ENCODE results near the gene GP9.
"Not testable (repeated sequence)": the region's sequence is repeated elsewhere in the genome, so short reads cannot be mapped to it uniquely, and the experiment has no call there.

The GP9 gene

DNA sequence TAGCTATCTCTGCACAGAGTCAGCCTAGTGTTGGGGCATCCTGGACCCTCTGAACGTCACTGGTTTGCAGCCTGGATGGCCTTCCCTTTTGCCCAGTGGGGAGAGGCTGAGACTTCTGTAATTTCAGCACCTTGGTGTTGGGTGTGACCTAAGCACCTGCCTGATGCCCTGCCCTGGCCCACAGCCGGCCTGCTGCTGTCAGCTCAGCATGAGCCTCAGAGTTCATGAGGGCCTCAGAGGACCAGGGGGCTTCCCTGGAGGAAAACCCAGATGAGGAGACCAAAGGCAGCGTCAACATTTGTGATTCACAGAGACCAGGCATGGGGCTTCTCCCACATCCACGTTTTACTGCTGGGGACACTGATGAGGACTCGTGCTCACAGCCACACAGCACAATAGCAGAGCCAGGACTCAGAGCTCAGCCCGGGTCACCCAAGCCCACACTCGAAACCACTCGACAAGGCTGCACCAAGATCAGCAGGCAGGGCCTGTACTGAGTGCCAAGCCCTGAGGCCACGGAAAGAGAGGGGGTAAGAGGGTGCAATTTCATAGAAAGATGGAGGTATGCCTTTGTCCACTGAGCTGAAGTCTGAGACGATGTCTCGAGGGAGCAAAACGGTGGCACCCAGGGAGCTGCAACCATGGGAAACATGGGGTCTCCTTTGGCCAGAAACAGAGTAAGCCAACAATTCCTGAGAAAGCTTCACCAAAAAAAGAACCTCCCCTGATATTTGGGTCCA is 9.9 kb upstream of the GP9 start:
- DNase-seq (ENCODE audit: low read depth): no peak

- DNase-seq (ENCODE audit: low read depth): no peak
Measured at GRCh38 chr3:129051871-129052340, 8.7 kb upstream of the GP9 start.

DNA sequence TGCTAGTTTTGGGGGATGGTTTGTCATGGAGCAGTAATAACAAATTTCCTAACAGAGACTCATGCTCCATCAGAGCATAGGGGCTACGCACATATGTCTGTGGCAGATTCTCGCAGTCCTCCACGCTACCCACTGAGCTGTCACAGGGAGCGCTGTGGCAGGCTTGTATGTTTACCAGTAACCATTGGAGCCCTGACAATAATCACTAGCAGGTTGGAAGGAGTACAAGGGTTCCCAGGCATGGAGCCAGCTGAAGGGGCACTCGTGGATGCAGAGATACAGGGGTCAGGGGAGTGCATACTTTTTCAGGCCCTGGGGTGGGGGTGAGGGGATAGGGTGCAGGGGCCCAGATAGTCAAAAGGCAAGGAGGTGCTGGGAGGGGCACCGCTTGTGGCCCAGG is 7.9 kb upstream of the GP9 start:
- no peak for DNase-seq (ENCODE audit: low read depth)

GRCh38 chr3:129054605-129055104 is 5.9 kb upstream of the GP9 start:
- no peak for DNase-seq (ENCODE audit: low read depth)

DNA sequence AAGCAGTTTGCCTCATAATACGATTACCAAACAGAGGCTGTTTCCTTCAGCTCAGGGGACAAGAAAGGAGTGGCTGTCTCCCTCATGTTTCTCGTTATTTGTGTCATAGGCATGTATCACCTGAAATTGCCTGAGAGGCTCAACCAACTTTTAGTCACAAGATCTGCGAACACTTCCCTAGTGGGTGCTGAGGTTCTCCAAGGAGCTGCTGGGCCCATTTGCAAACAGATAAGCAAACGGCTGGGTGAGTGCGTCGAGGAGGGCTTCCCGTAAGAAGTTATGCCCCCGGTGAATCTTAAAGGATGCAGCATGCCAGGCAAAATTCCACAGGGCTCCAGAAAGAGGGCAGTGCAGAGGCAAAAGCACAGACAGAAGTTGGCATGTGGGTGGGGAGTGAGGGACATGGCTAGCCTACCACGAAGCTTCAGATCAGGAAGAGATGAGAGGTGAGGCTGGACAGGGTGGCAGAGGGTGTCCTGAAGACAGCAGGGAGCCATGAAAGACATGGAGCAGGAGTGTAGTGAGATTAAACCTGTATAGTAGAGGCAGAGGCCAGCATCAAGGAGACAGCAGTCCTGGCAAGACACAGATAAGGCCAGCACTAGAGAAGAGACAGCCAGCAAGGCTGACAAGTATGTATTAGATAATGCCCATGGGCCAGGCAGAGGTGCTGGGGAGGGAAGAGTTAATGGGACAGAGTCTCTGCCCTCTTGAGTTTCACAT is 4.0 kb upstream of the GP9 start:
- no peak for DNase-seq (ENCODE audit: low read depth)

- no peak for DNase-seq (ENCODE audit: low read depth)
Measured at GRCh38 chr3:129057249-129057648, 3.3 kb upstream of the GP9 start.

GRCh38 chr3:129058441-129059200 is 2.0 kb upstream of the GP9 start:
- DNase-seq (ENCODE audit: low read depth): no peak

GRCh38 chr3:129059311-129059958 is 1.1 kb upstream of the GP9 start:
- DNase-seq (ENCODE audit: low read depth): no peak

- no peak for DNase-seq (ENCODE audit: low read depth)
Measured at GRCh38 chr3:129061023-129061887, 676 bp downstream of the GP9 start.

DNA sequence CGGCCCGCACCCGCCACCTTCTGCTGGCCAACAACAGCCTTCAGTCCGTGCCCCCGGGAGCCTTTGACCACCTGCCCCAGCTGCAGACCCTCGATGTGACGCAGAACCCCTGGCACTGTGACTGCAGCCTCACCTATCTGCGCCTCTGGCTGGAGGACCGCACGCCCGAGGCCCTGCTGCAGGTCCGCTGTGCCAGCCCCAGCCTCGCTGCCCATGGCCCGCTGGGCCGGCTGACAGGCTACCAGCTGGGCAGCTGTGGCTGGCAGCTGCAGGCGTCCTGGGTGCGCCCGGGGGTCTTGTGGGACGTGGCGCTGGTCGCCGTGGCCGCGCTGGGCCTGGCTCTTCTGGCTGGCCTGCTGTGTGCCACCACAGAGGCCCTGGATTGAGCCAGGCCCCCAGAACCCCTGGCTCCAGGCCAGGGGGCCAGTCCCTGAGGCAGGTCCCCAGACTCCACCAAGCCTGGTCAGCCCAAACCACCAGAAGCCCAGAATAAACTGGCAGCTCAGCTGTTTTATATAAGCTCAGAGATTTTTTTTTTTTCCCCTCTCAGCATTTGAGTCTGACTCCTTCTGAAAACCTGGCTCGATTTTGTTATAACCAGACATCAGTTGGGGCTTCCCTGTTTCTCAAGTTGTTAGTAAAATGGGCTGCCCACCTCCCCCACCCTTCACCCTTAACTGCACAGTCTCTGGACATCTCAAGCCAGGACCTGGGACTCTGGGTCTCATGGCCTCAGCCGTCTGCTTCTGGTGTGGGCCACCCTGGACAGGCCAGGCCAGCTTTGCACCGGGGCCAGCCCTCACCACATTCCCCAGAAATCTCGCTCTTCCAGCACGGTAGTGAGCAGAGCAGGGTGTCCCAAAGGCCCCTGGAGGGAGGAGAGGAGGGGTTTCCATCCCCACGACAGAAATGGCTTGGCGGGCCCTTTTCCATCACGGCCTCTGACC is 1.6 kb downstream of the GP9 start:
- DNase-seq (ENCODE audit: low read depth): no peak

DNA sequence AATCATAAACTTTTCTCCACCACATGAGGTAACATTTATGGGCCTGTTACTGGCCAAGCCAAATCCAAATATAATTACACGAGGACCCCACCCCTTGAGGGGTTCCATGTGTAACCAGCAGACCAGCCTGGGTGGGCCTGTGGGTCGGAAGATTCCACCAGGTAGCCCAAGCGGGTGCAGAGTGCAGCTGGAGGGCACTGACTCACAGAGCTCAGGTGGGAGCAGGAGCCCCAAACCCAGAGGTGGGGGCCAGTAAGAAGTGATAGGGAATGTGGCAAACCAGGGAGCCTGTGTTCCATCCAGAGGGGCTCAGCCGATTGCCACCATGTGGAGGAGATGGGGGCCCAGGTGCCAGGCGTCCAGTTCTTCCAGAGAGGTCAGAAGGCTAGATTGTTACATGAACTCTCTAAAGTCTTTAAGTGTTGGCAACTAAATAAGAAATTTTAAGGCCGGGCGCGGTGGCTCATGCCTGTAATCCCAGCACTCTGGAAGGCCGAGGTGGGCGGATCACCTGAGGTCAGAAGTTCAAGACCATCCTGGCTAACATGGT is 2.6 kb downstream of the GP9 start:
- DNase-seq (ENCODE audit: low read depth): no peak

- DNase-seq (ENCODE audit: low read depth): no peak
Measured at GRCh38 chr3:129063841-129064482, 3.4 kb downstream of the GP9 start.

- DNase-seq (ENCODE audit: low read depth): no peak
Measured at GRCh38 chr3:129065016-129065719, 4.6 kb downstream of the GP9 start.

- no peak for DNase-seq (ENCODE audit: low read depth)
Measured at GRCh38 chr3:129065720-129066073, 5.1 kb downstream of the GP9 start.

DNA sequence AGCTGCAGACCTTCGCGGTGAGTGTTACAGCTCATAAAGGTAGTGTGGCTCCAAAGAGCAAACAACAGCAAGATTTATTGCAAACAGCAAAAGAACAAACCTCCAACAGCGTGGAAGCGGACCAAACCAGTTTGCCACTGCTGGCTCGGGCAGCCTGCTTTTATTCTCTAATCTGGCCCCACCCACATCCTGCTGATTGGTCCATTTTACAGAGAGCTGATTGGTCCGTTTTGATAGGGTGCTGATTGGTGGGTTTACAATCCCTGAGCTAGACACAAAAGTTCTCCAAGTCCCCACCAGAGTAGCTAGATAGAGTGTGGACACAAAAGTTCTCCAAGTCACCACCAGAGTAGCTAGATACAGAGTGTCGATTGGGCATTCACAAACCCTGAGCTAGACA is 7.1 kb downstream of the GP9 start:
- not testable (repeated sequence) for DNase-seq (ENCODE audit: low read depth)

DNA sequence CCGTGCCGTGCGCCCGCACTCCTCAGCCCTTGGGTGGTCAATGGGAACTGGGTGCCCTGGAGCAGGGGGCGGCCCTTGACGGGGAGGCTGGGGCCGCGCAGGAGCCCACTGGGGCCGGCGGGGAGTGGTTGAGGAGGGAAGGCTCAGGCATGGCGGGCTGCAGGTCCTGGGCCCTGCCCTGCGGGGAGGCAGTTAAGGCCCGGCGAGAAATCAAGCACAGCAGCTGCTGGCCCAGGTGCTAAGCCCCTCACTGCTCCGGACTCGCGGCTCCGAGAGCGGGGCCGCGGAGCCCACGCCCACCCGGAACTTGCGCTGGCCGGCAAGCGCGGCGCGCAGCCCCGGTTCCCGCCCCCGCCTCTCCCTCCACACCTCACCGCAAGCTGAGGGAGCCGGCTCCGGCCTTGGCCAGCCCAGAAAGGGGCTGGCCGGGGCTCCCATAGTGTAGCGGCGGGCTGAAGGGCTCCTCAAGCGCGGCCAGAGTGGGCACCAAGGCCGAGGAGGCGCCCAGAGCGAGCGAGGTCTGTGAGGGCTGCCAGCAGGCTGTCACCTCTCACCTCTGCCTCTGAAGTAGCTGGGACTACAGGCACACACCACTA is 7.8 kb downstream of the GP9 start:
- DNase-seq (ENCODE audit: low read depth): no peak

- not testable (repeated sequence) for DNase-seq (ENCODE audit: low read depth)
Measured at GRCh38 chr3:129069313-129070085, 8.9 kb downstream of the GP9 start.

Measured in T follicular helper cell (primary cell).